GM10266 (cell line): Measurements from ENCODE around the gene AFAP1L1.

Experiments
- DNase-seq: peaks from one replicate; pipeline ENCODE4 v3.0.0; 2012; ENCODE audit errors: extremely low spot score
- TF ChIP-seq, protein P1 (sequence below): IDR thresholded peaks from 2 replicates; pipeline ENCODE4 v1.5.1; 2012; ENCODE audit warnings: mild to moderate bottlenecking, low read depth; ENCODE audit not compliant: control insufficient read depth, insufficient read depth; ENCODE audit errors: missing control alignments

The AFAP1L1 gene

DNA sequence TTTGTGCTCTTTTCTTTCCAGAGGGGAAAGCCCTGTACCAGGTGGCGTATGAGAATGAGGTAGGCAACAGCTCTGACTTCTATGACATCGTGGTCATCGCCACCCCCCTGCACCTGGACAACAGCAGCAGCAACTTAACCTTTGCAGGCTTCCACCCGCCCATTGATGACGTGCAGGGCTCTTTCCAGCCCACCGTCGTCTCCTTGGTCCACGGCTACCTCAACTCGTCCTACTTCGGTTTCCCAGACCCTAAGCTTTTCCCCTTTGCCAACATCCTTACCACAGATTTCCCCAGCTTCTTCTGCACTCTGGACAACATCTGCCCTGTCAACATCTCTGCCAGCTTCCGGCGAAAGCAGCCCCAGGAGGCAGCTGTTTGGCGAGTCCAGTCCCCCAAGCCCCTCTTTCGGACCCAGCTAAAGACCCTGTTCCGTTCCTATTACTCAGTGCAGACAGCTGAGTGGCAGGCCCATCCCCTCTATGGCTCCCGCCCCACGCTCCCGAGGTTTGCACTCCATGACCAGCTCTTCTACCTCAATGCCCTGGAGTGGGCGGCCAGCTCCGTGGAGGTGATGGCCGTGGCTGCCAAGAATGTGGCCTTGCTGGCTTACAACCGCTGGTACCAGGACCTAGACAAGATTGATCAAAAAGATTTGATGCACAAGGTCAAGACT, 96.5 kb downstream of the AFAP1L1 start:
- TF ChIP-seq, protein P1, sequence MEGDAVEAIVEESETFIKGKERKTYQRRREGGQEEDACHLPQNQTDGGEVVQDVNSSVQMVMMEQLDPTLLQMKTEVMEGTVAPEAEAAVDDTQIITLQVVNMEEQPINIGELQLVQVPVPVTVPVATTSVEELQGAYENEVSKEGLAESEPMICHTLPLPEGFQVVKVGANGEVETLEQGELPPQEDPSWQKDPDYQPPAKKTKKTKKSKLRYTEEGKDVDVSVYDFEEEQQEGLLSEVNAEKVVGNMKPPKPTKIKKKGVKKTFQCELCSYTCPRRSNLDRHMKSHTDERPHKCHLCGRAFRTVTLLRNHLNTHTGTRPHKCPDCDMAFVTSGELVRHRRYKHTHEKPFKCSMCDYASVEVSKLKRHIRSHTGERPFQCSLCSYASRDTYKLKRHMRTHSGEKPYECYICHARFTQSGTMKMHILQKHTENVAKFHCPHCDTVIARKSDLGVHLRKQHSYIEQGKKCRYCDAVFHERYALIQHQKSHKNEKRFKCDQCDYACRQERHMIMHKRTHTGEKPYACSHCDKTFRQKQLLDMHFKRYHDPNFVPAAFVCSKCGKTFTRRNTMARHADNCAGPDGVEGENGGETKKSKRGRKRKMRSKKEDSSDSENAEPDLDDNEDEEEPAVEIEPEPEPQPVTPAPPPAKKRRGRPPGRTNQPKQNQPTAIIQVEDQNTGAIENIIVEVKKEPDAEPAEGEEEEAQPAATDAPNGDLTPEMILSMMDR = no peak

DNA sequence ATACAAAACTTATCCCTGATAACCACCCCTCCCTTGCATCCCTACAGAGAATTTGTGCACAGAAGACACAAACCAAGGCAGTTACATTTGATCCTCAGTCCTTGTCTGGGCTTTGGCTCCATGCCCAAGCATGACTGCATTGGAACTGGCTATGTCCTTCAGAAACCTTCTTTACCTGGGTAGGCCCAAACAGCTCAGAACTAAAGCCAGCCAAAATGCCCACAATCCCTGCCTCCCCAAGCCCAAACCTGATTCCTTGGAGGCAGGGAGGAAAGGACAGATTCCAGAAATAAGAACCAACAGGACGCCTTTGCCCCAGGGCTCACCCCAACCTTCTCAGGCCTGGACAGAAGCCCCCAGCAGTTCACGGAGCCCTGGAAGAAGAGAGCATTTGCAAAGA, 99.2 kb downstream of the AFAP1L1 start:
- TF ChIP-seq, protein P1 = no peak
- DNase-seq = no peak

More for the DNA sequence above, 96.5 kb downstream of the AFAP1L1 start:
- DNase-seq = no peak

DNA sequence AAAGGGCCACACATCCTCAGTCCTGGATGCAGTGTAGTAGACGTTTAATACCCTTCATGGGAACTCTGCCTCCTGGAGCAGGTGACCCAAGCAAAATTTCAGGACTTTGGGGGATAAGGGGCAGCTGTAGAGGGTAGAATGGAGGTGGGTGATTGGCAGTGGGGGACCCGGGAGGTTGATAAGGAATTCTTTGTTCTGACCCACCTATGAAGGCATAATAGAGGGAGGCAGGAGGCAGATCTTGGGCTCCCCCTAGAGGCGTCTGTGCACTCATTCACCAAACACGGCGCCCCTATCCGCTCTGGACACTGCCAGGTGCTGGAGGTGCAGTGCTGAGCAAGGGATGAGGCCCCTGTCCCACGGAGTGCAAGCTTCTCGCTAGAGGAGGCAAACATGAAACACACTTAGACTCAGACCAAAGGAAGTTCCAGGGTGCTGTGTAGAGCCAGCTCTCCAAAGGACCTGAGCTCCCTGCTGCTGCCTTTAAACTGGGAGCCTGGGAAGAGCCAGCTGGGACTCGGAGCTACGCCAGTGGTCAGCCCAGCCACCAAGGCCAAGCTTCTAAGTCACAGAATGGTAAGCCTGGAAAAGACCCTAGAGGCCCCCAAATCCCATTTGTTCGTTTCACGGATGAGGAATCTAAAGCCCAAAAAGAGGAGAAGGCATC, 99.8 kb downstream of the AFAP1L1 start:
- TF ChIP-seq, protein P1 = peak; percentile 86
- DNase-seq = peak; percentile 88

GRCh38 chr5:149372076-149372795, 100.6 kb downstream of the AFAP1L1 start:
- no peak for DNase-seq
- TF ChIP-seq, protein P1 = no peak

DNA sequence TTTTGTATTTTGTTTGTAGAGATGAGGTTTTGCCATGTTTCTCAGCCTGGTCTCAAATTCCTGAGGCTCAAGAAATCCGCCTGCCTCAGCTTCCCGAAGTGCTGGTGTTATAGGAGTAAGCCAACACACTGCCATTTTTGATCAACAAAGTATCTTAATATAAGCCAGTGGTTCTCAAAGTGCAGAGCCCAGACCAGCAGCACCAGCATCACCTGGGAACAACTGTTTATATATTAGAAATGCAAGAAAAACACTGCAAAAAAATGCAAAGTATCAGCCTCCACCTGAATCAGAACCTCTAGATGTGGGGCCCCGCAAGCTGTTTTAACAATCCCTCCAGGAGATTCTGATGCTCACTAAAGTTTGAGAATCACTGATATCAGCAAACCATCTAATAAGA, 101.3 kb downstream of the AFAP1L1 start:
- no peak for DNase-seq

GRCh38 chr5:149374303-149374702, 102.6 kb downstream of the AFAP1L1 start:
- no peak for DNase-seq
- TF ChIP-seq, protein P1 = no peak

More for the DNA sequence above, 101.3 kb downstream of the AFAP1L1 start:
- TF ChIP-seq, protein P1 = no peak
